AG08395 (cell line): ENCODE data around the gene ZNF432.

Experiments used
- DNase-seq: peaks from one replicate; pipeline ENCODE4 v3.0.0; 2012; ENCODE audit warnings: mixed read lengths, low spot score

The ZNF432 gene

GRCh38 chr19:52007806-52008557, 40.7 kb downstream of the ZNF432 start, which contains the start of gene ZNF615:
ZNF615 (minus strand) TSS chr19:52008211; CDS start chr19:52003711, 4,500 bp downstream.
- DNase-seq: peak; percentile 88

- peak; percentile 20 for DNase-seq
These were observed 41.2 kb downstream of the ZNF432 start for GRCh38 chr19:52007451-52007805.

DNA sequence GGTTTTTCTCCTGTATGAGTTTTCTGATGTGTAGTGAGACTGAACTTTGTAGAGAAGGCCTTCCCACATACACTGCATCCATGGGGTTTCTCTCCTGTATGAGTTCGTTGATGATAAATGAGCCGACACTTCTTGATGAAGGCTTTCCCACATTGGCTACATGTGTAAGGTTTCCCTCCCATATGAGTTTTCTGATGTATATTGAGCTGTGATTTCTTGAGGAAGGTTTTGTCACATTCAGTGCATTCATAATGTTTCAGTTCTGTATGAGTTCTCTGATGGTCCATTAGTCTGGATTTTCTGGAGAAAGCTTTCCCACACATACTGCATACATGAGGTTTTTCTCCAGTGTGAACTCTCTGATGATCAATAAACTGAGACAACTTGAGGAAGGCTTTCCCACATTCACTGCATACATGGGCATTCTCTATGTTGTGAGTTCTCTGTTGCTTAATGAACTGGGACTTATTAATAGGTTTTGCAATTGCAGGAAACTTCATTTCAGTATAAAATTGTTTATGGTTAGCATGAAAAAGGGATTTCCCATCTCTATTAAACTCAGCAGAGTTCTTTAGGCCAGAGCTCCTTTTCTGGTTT, 54.5 kb downstream of the ZNF432 start:
- no peak for DNase-seq

GRCh38 chr19:51993422-51993821, 55.2 kb downstream of the ZNF432 start:
- no peak for DNase-seq

- DNase-seq: peak; percentile 92
These were observed 62.0 kb downstream of the ZNF432 start, which contains the start of gene ZNF350 for GRCh38 chr19:51986309-51987291. ZNF350 (minus strand) TSS chr19:51986840; CDS start chr19:51974360, 12,480 bp downstream.

- no peak for DNase-seq
These were observed 65.3 kb downstream of the ZNF432 start for GRCh38 chr19:51983361-51983760.
